AG04450 (cell line): ENCODE results near the gene TTPAL. TPM values are rescaled to one million over a fixed set of nuclear protein-coding genes. Genes with fewer than 3 reads are reported as not detected.

Experiments used
- CTCF ChIA-PET: fragments of 300-600, 350-600 bp; formaldehyde crosslinking; extraction: SDS; loops from one replicate; lab custom pipeline; 2022; ENCODE audit warnings: antibody characterized with exemption, inconsistent platforms; lab: Charles Lee
- POLR2A ChIA-PET: fragments of 350-600 bp; formaldehyde crosslinking; extraction: SDS; loops from one replicate; lab custom pipeline; 2021; ENCODE audit warnings: antibody characterized with exemption, inconsistent platforms; lab: Yijun Ruan, JAX
- DNase-seq: peaks from one replicate; pipeline ENCODE4 v3.0.0-alpha.2; 2011; ENCODE audit warnings: low read depth, low spot score
- H3K27ac ChIP-seq: one replicate; pipeline ENCODE4 v1.5.1; 2012; ENCODE audit warnings: low read depth, low read length, control low read depth
- H3K27me3 ChIP-seq: one replicate; pipeline ENCODE4 v1.6.0; 2012; ENCODE audit warnings: low read length; ENCODE audit not compliant: control insufficient read depth, insufficient read depth
- H3K4me3 ChIP-seq: 2 replicates; pipeline ENCODE4 v1.5.1; 2011; ENCODE audit warnings: mild to moderate bottlenecking, low read depth, low read length, control low read depth
- H3K9me3 ChIP-seq: 2 replicates; pipeline ENCODE4 v1.5.1; 2012; ENCODE audit warnings: low read length; ENCODE audit not compliant: control insufficient read depth, insufficient read depth
- CTCF ChIP-seq: IDR thresholded peaks from 2 replicates; pipeline ENCODE4 v1.5.1; 2011; ENCODE audit warnings: low read depth, low read length, control low read depth, inconsistent platforms
- polyA plus RNA-seq: library from polyadenylated mRNA; depleted of rRNA; stranded (reverse); fragments of >200 nt; gene quantifications from 2 replicates; pipeline ENCODE4 v1.2.3, GENCODE V29; 2011

The TTPAL gene
- polyA plus RNA-seq, 1 experiment = 11.2 TPM

- CTCF ChIA-PET = no interaction called here
- DNase-seq = no peak
Measured at GRCh38 chr20:44481719-44482416, 6.2 kb downstream of the TTPAL start.

GRCh38 chr20:44483112-44483511 is 7.4 kb downstream of the TTPAL start:
- Histone ChIP-seq H3K4me3 (no peak overlapping the region), H3K27ac (no peak overlapping the region), H3K9me3 (no peaks in the 10 kb centered on the region), H3K27me3 (no peaks in the 10 kb centered on the region)
- DNase-seq = no peak
- ChIA-PET POLR2A (no interaction called here), CTCF (no interaction called here)
- TF ChIP-seq CTCF = no peak

More at GRCh38 chr20:44481719-44482416, 6.2 kb downstream of the TTPAL start:
- H3K9me3 ChIP-seq = no peaks in the 10 kb centered on the region
- POLR2A ChIA-PET = no interaction called here
- H3K4me3 ChIP-seq = no peak overlapping the region
- H3K27ac ChIP-seq = no peak overlapping the region
- TF ChIP-seq CTCF = no peak
- H3K27me3 ChIP-seq = no peaks in the 10 kb centered on the region

GRCh38 chr20:44485078-44485829 is 9.6 kb downstream of the TTPAL start:
- no peaks in the 10 kb centered on the region for H3K9me3 ChIP-seq
- POLR2A ChIA-PET = no interaction called here
- no peak overlapping the region for H3K27ac ChIP-seq
- no peaks in the 10 kb centered on the region for H3K27me3 ChIP-seq
- CTCF ChIA-PET = no interaction called here
- H3K4me3 ChIP-seq = no peak overlapping the region
- TF ChIP-seq CTCF = no peak
- no peak for DNase-seq

GRCh38 chr20:44485830-44486198 is 10.1 kb downstream of the TTPAL start:
- H3K27me3 ChIP-seq = no peaks in the 10 kb centered on the region
- TF ChIP-seq CTCF = no peak
- no peaks in the 10 kb centered on the region for H3K9me3 ChIP-seq
- ChIA-PET POLR2A (no interaction called here), CTCF (no interaction called here)
- DNase-seq = no peak
- no peak overlapping the region for H3K4me3 ChIP-seq
- H3K27ac ChIP-seq = no peak overlapping the region

- Histone ChIP-seq H3K4me3 (no peak overlapping the region), H3K9me3 (no peaks in the 10 kb centered on the region), H3K27me3 (no peaks in the 10 kb centered on the region), H3K27ac (no peak overlapping the region)
- CTCF ChIA-PET = interaction anchor here (0.6 kb wide), 1 partner anchor 357 kb away, joined by 3 read pairs; no protein-coding TSS in a partner anchor
- TF ChIP-seq CTCF = no peak
- POLR2A ChIA-PET = no interaction called here
- no peak for DNase-seq
Measured at GRCh38 chr20:44488551-44488950, 12.9 kb downstream of the TTPAL start.
